Glomerular endothelial cell (primary cell): ENCODE measurements around the gene PES1. TPM values are rescaled to one million over a fixed set of nuclear protein-coding genes. Genes with fewer than 3 reads are reported as not detected.
"Not testable (repeated sequence)": the region's sequence is repeated elsewhere in the genome, so short reads cannot be mapped to it uniquely, and the experiment has no call there.

Source experiments
- DNase-seq: peaks from one replicate; pipeline ENCODE4 v3.0.0-alpha.2; 2011; ENCODE audit warnings: low read depth, low spot score; ENCODE audit errors: extremely low read depth
- total RNA-seq: library from RNA; depleted of rRNA; stranded (reverse); fragments of >200 nt; gene quantifications from 2 replicates; pipeline ENCODE4 v1.2.3, GENCODE V29; 2015

PES1 gene
- total RNA-seq, 1 donor from 2014 or later = 63.1 TPM

- no peak for DNase-seq
These were observed 35.3 kb downstream of the PES1 start for GRCh38 chr22:30556388-30556787.

- DNase-seq = no peak
These were observed 36.2 kb downstream of the PES1 start for GRCh38 chr22:30555282-30556210.

GRCh38 chr22:30553971-30554370, 37.7 kb downstream of the PES1 start:
- DNase-seq = no peak

GRCh38 chr22:30552719-30553118, 39.0 kb downstream of the PES1 start:
- DNase-seq = no peak

- not testable (repeated sequence) for DNase-seq
These were observed 39.9 kb downstream of the PES1 start for GRCh38 chr22:30551813-30552212.

GRCh38 chr22:30547188-30547587, 44.5 kb downstream of the PES1 start:
- DNase-seq = no peak

GRCh38 chr22:30546616-30547015, 45.1 kb downstream of the PES1 start, which contains the start of gene SEC14L6:
Gene SEC14L6, minus strand, starts transcription at chr22:30546741. Its CDS starts 59 bp downstream, at chr22:30546682.
- DNase-seq = no peak

DNA sequence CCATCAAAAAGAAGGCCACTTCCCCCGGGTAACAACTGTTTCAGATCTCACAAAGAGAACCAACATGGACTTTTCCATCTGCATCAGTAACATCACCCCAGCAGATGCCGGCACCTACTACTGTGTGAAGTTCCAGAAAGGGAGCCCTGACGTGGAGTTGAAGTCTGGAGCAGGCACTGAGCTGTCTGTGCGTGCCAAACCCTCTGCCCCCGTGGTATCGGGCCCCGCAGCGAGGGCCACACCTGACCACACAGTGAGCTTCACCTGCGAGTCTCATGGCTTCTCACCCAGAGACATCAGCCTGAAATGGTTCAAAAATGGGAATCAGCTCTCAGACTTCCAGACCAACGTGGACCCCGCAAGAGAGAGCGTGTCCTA, 48.9 kb downstream of the PES1 start:
- DNase-seq = no peak

- DNase-seq = no peak
These were observed 49.5 kb downstream of the PES1 start for GRCh38 chr22:30541961-30542810.

GRCh38 chr22:30541511-30541910, 50.2 kb downstream of the PES1 start:
- DNase-seq = not testable (repeated sequence)

- DNase-seq = no peak
These were observed 52.3 kb downstream of the PES1 start for GRCh38 chr22:30539368-30539767.

GRCh38 chr22:30538280-30538679, 53.4 kb downstream of the PES1 start:
- no peak for DNase-seq

DNA sequence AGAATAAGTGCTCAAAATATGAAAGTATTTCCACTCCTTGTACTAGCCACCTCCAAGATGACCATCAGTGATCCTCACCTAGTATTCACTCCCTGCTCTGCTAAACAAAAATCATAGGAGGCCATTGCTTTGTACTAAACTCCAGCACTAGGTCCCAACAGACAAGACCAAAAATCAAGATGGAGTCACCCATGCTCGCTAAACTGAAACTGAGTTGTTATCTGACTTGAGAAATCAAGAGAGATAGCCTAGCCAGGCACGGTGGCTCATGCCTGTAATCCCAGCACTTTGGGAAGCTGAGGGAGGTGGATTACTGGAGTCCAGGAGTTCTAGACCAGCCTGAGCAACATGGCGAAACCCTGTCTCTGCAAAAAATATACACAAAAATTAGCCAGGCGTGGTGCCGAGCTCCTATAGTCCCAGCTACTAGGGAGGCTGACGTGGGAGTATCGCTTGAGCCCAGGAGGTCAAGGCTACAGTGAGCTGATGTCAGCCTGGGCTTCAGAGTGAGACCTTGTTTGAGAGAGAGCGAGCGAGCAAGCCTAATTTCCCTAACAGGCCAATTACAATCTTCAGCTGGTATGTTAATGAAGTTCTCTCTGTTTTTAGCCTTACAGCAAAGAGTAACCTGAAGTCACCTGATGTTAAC, 54.5 kb downstream of the PES1 start:
- DNase-seq = no peak

DNA sequence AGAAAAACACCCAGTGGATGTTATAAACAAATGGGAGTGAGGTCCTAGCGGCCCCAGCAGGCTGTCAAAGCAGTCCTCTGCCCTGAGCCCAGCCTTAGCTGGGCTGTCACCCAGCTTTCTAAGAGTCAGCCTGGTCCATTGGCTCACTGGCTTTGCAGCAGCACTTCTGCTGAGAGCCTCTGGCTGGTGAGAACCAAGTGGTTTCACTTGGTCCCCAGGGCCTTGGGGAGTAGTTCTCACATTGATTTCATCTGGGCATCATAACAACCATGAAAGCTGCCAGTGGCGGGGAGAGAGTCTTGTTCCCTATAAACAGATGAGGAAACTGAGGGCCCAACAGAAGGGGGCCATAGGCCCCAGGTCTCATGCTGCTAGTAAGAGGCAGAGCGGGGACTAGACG, 56.5 kb downstream of the PES1 start:
- no peak for DNase-seq

- DNase-seq = no peak
These were observed 59.8 kb downstream of the PES1 start for GRCh38 chr22:30531651-30532608.

- no peak for DNase-seq
These were observed 65.1 kb downstream of the PES1 start for GRCh38 chr22:30526656-30527055.
